Astrocyte of the spinal cord (primary cell): Measurements from ENCODE around the gene GRID1.

Experiments
- DNase-seq: peaks from one replicate; pipeline ENCODE4 v3.0.0; 2011; ENCODE audit warnings: low read depth, low spot score
- H3K4me3 ChIP-seq: 2 replicates; pipeline ENCODE4 v1.5.1; 2011; ENCODE audit warnings: low read depth, mild to moderate bottlenecking, low read length, moderate library complexity
- CTCF ChIP-seq: IDR thresholded peaks from 2 replicates; pipeline ENCODE4 v1.5.1; 2012; ENCODE audit warnings: low read depth, mild to moderate bottlenecking, low read length, inconsistent platforms
- in situ Hi-C: cut with HindIII; loops from 2 replicates; pipeline ENCODE4 v1.10.0; 2017; ENCODE audit warnings: low sequenced_read_pairs

The GRID1 gene

GRCh38 chr10:86151613-86152012 is 215.0 kb downstream of the GRID1 start:
- in situ Hi-C loops, result no loop called here
- H3K4me3 ChIP-seq, result no peak overlapping the region
- TF ChIP-seq CTCF, result no peak
- DNase-seq, result no peak

GRCh38 chr10:86149257-86149656 is 217.3 kb downstream of the GRID1 start:
- in situ Hi-C loops, result no loop called here
- H3K4me3 ChIP-seq, result no peak overlapping the region
- DNase-seq, result no peak
- TF ChIP-seq CTCF, result no peak

- no peak overlapping the region for H3K4me3 ChIP-seq
- no peak for DNase-seq
- TF ChIP-seq CTCF, result no peak
- in situ Hi-C loops, result no loop called here
These were observed 218.5 kb downstream of the GRID1 start for GRCh38 chr10:86148117-86148516.

- TF ChIP-seq CTCF, result no peak
- no peak overlapping the region for H3K4me3 ChIP-seq
- no peak for DNase-seq
- in situ Hi-C loops, result no loop called here
These were observed 222.3 kb downstream of the GRID1 start for GRCh38 chr10:86144301-86144700.

- in situ Hi-C loops, result no loop called here
- H3K4me3 ChIP-seq, result no peak overlapping the region
- no peak for TF ChIP-seq CTCF
- no peak for DNase-seq
These were observed 224.7 kb downstream of the GRID1 start for GRCh38 chr10:86141896-86142295.

- no peak for DNase-seq
- TF ChIP-seq CTCF, result no peak
- H3K4me3 ChIP-seq, result no peak overlapping the region
- in situ Hi-C loops, result no loop called here
These were observed 227.4 kb downstream of the GRID1 start for GRCh38 chr10:86139066-86139657.
